HepG2 (cell line): Measurements from ENCODE around the gene CATSPERD. TPM values are rescaled to one million over a fixed set of nuclear protein-coding genes. Genes with fewer than 3 reads are reported as not detected.

Source experiments
- ATAC-seq: fragments of 200-7000 bp; cut with Tn5 transposase; 3 replicates; pipeline ENCODE4 v1.9.1; 2020; ENCODE audit warnings: mild to moderate bottlenecking, moderate library complexity
- BruUV-seq: library from RNA; stranded (reverse); fragments of 400-500 nt; replicated peaks from 2 replicates; lab custom pipeline; 2021; lab: Mats Ljungman, UMichigan
- CTCF ChIA-PET: fragments of 300-600 bp; formaldehyde crosslinking; extraction: SDS; loops from one replicate; lab custom pipeline; 2021; ENCODE audit warnings: low total read pairs, inconsistent platforms, low intra/inter-chr PET ratio; lab: Yijun Ruan, JAX
- POLR2A ChIA-PET: fragments of 350-600 bp; sonication (Branson Sonifier 250); formaldehyde crosslinking; loops from one replicate; lab custom pipeline; 2020; ENCODE audit warnings: antibody characterized with exemption, inconsistent platforms; lab: Yijun Ruan, JAX
- DNase-seq: peaks from one replicate; pipeline ENCODE4 v3.0.0-alpha.2; 2015; ENCODE audit warnings: low spot score
- FAIRE-seq: peaks from 3 replicates; lab custom pipeline; 2011; peaks lifted over from hg19 to GRCh38; lab: Jason Lieb, UNC
- H2AFZ ChIP-seq: one replicate; pipeline ENCODE4 v1.6.1; 2011; ENCODE audit warnings: low read length, inconsistent platforms
- H3K27ac ChIP-seq: fragments of 300-600 bp; 3 replicates; pipeline ENCODE4 v1.8.0; 2011; ENCODE audit warnings: mixed run types, mild to moderate bottlenecking, mixed read lengths, low read length, inconsistent platforms; ENCODE audit not compliant: insufficient read depth; ENCODE audit errors: extremely low read length
- H3K27me3 ChIP-seq, 2 experiments: fragments of 200-600 bp in 1 of 2; 2 replicates in 1 of 2; 3 replicates in 1 of 2; pipeline versions ENCODE4 v1.6.0 to v1.8.0; 2011; ENCODE audit warnings: low read length in 2 of 2, mild to moderate bottlenecking in 2 of 2, moderate library complexity in 2 of 2, inconsistent platforms in 1 of 2; ENCODE audit not compliant: insufficient read depth in 2 of 2, control insufficient read depth in 1 of 2
- H3K36me3 ChIP-seq, 2 experiments: fragments of 200-600 bp in 1 of 2; replicated peaks in 1 of 2; 2 replicates in 1 of 2; 3 replicates in 1 of 2; pipeline versions ENCODE4 v1.5.1 to v1.8.0; 2011; ENCODE audit warnings: low read length in 2 of 2, inconsistent platforms in 1 of 2; ENCODE audit not compliant: insufficient read depth in 2 of 2, control insufficient read depth in 1 of 2
- H3K4me1 ChIP-seq: 2 replicates; pipeline ENCODE4 v1.5.1; 2012; ENCODE audit warnings: low read length, inconsistent platforms; ENCODE audit not compliant: insufficient read depth
- H3K4me2 ChIP-seq: 2 replicates; pipeline ENCODE4 v1.6.0; 2011; ENCODE audit warnings: low read depth, low read length, inconsistent platforms
- H3K4me3 ChIP-seq, 3 experiments: fragments of 200-600 bp in 1 of 3; sonication (generic), shearing (Covaris generic) in 1 of 3; replicated peaks in 1 of 3; 2 replicates each; pipeline ENCODE4 v1.5.1; 2011 to 2016; ENCODE audit warnings: low read length in 3 of 3, inconsistent platforms in 2 of 3, low read depth in 2 of 3, mild to moderate bottlenecking in 2 of 3, control low read depth in 1 of 3, mixed read lengths in 1 of 3; ENCODE audit not compliant: insufficient read depth in 1 of 3
- H3K79me2 ChIP-seq: one replicate; pipeline ENCODE4 v1.6.1; 2011; ENCODE audit warnings: low read length, inconsistent platforms; ENCODE audit not compliant: insufficient read depth
- H3K9ac ChIP-seq: 2 replicates; pipeline ENCODE4 v1.6.0; 2011; ENCODE audit warnings: mild to moderate bottlenecking, low read depth, low read length, inconsistent platforms; ENCODE audit not compliant: insufficient read depth
- H3K9me3 ChIP-seq: 2 replicates; pipeline ENCODE4 v1.5.1; 2012; ENCODE audit warnings: mild to moderate bottlenecking, low read length
- H4K20me1 ChIP-seq: 2 replicates; pipeline ENCODE4 v1.6.0; 2011; ENCODE audit warnings: inconsistent platforms, mild to moderate bottlenecking, low read length, moderate library complexity; ENCODE audit not compliant: insufficient read depth
- AGO1 ChIP-seq: fragments of 200-400 bp; formaldehyde crosslinking; IDR thresholded peaks from 2 replicates; pipeline ENCODE4 v1.6.1; 2017; ENCODE audit warnings: mild to moderate bottlenecking, low read depth, low read length, moderate library complexity; ENCODE audit not compliant: poor library complexity, severe bottlenecking
- AGO2 ChIP-seq: fragments of 200-400 bp; formaldehyde crosslinking; optimal IDR thresholded peaks from 2 replicates; pipeline ENCODE3; 2017; ENCODE audit warnings: mild to moderate bottlenecking, low read depth, low read length, moderate library complexity
- AKAP8 ChIP-seq: sonication (generic); formaldehyde crosslinking; IDR thresholded peaks from 2 replicates; pipeline ENCODE4 v1.5.1; 2020; ENCODE audit warnings: mild to moderate bottlenecking, missing genetic modification reagents
- CSRNP2 ChIP-seq: sonication (generic); formaldehyde crosslinking; conservative IDR thresholded peaks from 2 replicates; pipeline ENCODE4 v1.8.0; 2022; ENCODE audit warnings: low read depth, missing genetic modification reagents
- GABPA ChIP-seq, 2 experiments: IDR thresholded peaks; 2 replicates each; pipeline ENCODE4 v1.6.1; 2011 to 2016; ENCODE audit warnings: low read depth in 2 of 2, low read length in 1 of 2, missing biosample characterization in 1 of 2, missing genetic modification characterization in 1 of 2
- NR2F6 ChIP-seq, 2 experiments: IDR thresholded peaks; 2 replicates each; pipeline ENCODE4 v1.6.1; 2016; ENCODE audit warnings: antibody characterized with exemption in 1 of 2, mild to moderate bottlenecking in 1 of 2
- POLR2A ChIP-seq, 2 experiments: IDR thresholded peaks; 2 replicates each; pipeline ENCODE4 v1.6.1; 2011; ENCODE audit warnings: low read depth in 2 of 2, low read length in 2 of 2, mild to moderate bottlenecking in 1 of 2, moderate library complexity in 1 of 2; ENCODE audit not compliant: insufficient read depth in 1 of 2
- POLR2AphosphoS5 ChIP-seq: IDR thresholded peaks from 2 replicates; pipeline ENCODE4 v1.6.1; 2012; ENCODE audit warnings: low read depth, low read length
- RBFOX2 ChIP-seq: fragments of 200-400 bp; formaldehyde crosslinking; IDR thresholded peaks from 2 replicates; pipeline ENCODE4 v1.6.1; 2017; ENCODE audit warnings: low read depth, mild to moderate bottlenecking, low read length
- SMARCC2 ChIP-seq: fragments of 450-650 bp; IDR thresholded peaks from 2 replicates; pipeline ENCODE4 v1.6.1; 2017; ENCODE audit warnings: antibody characterized with exemption, mild to moderate bottlenecking
- ZBTB38 ChIP-seq: sonication (generic); formaldehyde crosslinking; IDR thresholded peaks from 2 replicates; pipeline ENCODE4 v1.5.1; 2020; ENCODE audit warnings: mild to moderate bottlenecking, missing genetic modification reagents
- ZNF12 ChIP-seq: sonication (generic); formaldehyde crosslinking; IDR thresholded peaks from 2 replicates; pipeline ENCODE4 v1.5.0; 2020; ENCODE audit warnings: missing genetic modification reagents
- ZNF878 ChIP-seq: sonication (generic); formaldehyde crosslinking; IDR thresholded peaks from 2 replicates; pipeline ENCODE4 v1.8.1; 2023; ENCODE audit warnings: mild to moderate bottlenecking, missing genetic modification reagents, moderate library complexity
- WGBS: methylation state at CpG from one replicate; pipeline ENCODE4 v1.1.6; 2017; ENCODE audit warnings: low lambda C conversion rate; 5-methylcytosine and 5-hydroxymethylcytosine counted together
- in situ Hi-C: cut with HindIII; loops from 2 replicates; pipeline ENCODE4 v1.10.0; 2017; ENCODE audit warnings: low pct_unique_long_range_greater_than_20kb; ENCODE audit not compliant: extremely low pct_ligation_motif_present
- intact Hi-C: fragments of 100-400 bp; cut with micrococcal nuclease; formaldehyde crosslinking; loops from one replicate; pipeline ENCODE4 v1.10.0; 2022; ENCODE audit not compliant: unreplicated experiment
- polyA plus RNA-seq, 8 experiments: library from polyadenylated mRNA; depleted of rRNA in 3 of 8; stranded (reverse) in 7 of 8; unstranded in 1 of 8; fragments of >200 nt; fragmentation: Illumina TruSeq in 4 of 8; extraction: Trizol in 4 of 8; gene quantifications; 2 replicates each; pipeline versions ENCODE4 v1.2.1 to v1.2.3, GENCODE V29; 2011 to 2016; ENCODE audit warnings: low read depth in 4 of 8, missing spikeins in 1 of 8, mixed read lengths in 1 of 8; ENCODE audit not compliant: insufficient read depth in 1 of 8
- total RNA-seq, 5 experiments: library from RNA; depleted of rRNA; stranded (reverse); fragments of >200 nt; fragmentation: Illumina TruSeq; extraction: Trizol; gene quantifications; 2 replicates each; pipeline ENCODE4 v1.2.3, GENCODE V29; 2016; ENCODE audit warnings: low read depth in 1 of 5

Gene CATSPERD
- total and polyA plus RNA-seq, 2 of the 13 experiments (the other 11 are each of a cell fraction or from before 2014, with no cell fraction given): 0.04 TPM; not detected in 1

- BruUV-seq: no TSS peak
These were observed 14.9 kb upstream of the CATSPERD start for GRCh38 chr19:5705552-5705951.

GRCh38 chr19:5706876-5707573, 13.4 kb upstream of the CATSPERD start:
- Histone ChIP-seq H4K20me1 (no peaks in the 10 kb centered on the region), H3K36me3 (peaks cover 38 to 74% of the 10 kb centered on the region in 2 experiments), H2AFZ (no peak overlapping the region), H3K4me3 (no peak overlapping the region), H3K9ac (no peak overlapping the region), H3K4me2 (no peak overlapping the region), H3K9me3 (no peaks in the 10 kb centered on the region), H3K4me1 (no peaks in the 10 kb centered on the region), H3K27ac (no peak overlapping the region), H3K27me3 (no peaks in the 10 kb centered on the region), H3K79me2 (no peaks in the 10 kb centered on the region)
- TF ChIP-seq AGO2 (peak; percentile 27), AGO1 (peak; percentile 66), AKAP8 (CRISPR knock-in tag) (0 out of 2 replicates have a peak, but pooled peaks have one; percentile 46), CSRNP2 (CRISPR knock-in tag) (no peak), NR2F6 (IDR thresholded peaks at IDR 0.05) (no peak), NR2F6 (CRISPR knock-in tag; IDR thresholded peaks at IDR 0.05) (no peak), ZBTB38 (CRISPR knock-in tag) (peak; percentile 38; the same call in 1 of the 2 replicates), ZNF12 (no peak)
- intact Hi-C loops (no loop called here), in situ Hi-C loops (no loop called here)
- ChIA-PET POLR2A (interaction anchor here (1.1 to 1.7 kb wide), 2 partner anchors 12 to 13 kb away, joined by 4 to 6 read pairs; partner anchors contain the start of genes CATSPERD and LONP1), CTCF (no interaction called here)
- FAIRE-seq (no peak), DNase-seq (no peak), ATAC-seq (no peak)
- 97% methylated on average over 30 of the region's 35 CpGs for WGBS
- no TSS peak for BruUV-seq

More at GRCh38 chr19:5705552-5705951, 14.9 kb upstream of the CATSPERD start:
- Histone ChIP-seq H3K4me3 (no peak overlapping the region), H4K20me1 (peaks cover 2% of the 10 kb centered on the region; the same call in 1 of the 2 replicates), H3K4me1 (no peaks in the 10 kb centered on the region), H3K79me2 (no peaks in the 10 kb centered on the region), H3K27ac (no peak overlapping the region), H3K27me3 (no peaks in the 10 kb centered on the region), H3K9ac (no peak overlapping the region), H3K36me3 (peaks cover 33 to 66% of the 10 kb centered on the region in 2 experiments), H3K4me2 (no peak overlapping the region), H3K9me3 (no peaks in the 10 kb centered on the region), H2AFZ (no peak overlapping the region)
- no peak for ATAC-seq
- DNase-seq: no peak
- POLR2A ChIA-PET: interaction anchor here (0.5 to 0.9 kb wide), 2 partner anchors 14 to 1924 kb away, joined by 3 to 5 read pairs; partner anchors contain the start of genes PET100 and XAB2
- no peak for FAIRE-seq
- 92% methylated on average over 11 of the region's 16 CpGs for WGBS
- TF ChIP-seq POLR2AphosphoS5 (0 out of 2 replicates have a peak, but pooled peaks have one; percentile 17), ZNF878 (CRISPR knock-in tag) (no peak), AGO2 (peak; percentile 72), POLR2A (IDR thresholded peaks at IDR 0.05; ENCODE audit: insufficient read depth in 1 of 2, low read depth in 2 of 2, low read length in 2 of 2) (0 out of 4 replicates have a peak, but pooled peaks of 1 of the 2 experiments have one; percentile 13), SMARCC2 (no peak), RBFOX2 (0 out of 2 replicates have a peak, but pooled peaks have one; percentile 33), GABPA (IDR thresholded peaks at IDR 0.05; ENCODE audit: low read depth, low read length) (no peak), GABPA (CRISPR knock-in tag; IDR thresholded peaks at IDR 0.05; ENCODE audit: low read depth) (no peak), ZNF12 (no peak)
- in situ Hi-C loops: no loop called here
- CTCF ChIA-PET: no interaction called here
- intact Hi-C loops: no loop called here
